HT1080 (cell line): ENCODE data around the gene PDGFB. TPM values are rescaled to one million over a fixed set of nuclear protein-coding genes. Genes with fewer than 3 reads are reported as not detected.

Source experiments
- DNase-seq: peaks from one replicate; pipeline ENCODE4 v3.0.0-alpha.2; 2015; ENCODE audit warnings: low read depth
- total RNA-seq: library from RNA; depleted of rRNA; stranded (reverse); fragments of >200 nt; shearing (Covaris generic); gene quantifications from 2 replicates; pipeline ENCODE4 v1.2.3, GENCODE V29; 2014

PDGFB gene
- total RNA-seq, 1 experiment from 2014 or later: 0.06 TPM

GRCh38 chr22:39240831-39241793 lies 3.7 kb downstream of the PDGFB start:
- no peak for DNase-seq

- no peak for DNase-seq
These were observed 5.0 kb downstream of the PDGFB start for GRCh38 chr22:39239561-39240423.

GRCh38 chr22:39238966-39239505 lies 5.7 kb downstream of the PDGFB start:
- no peak for DNase-seq

- DNase-seq: no peak
These were observed 6.2 kb downstream of the PDGFB start for GRCh38 chr22:39238561-39238960.

GRCh38 chr22:39238101-39238466 lies 6.7 kb downstream of the PDGFB start:
- no peak for DNase-seq

- DNase-seq: no peak
These were observed 7.3 kb downstream of the PDGFB start for GRCh38 chr22:39237318-39238100.

GRCh38 chr22:39236321-39237317 lies 8.2 kb downstream of the PDGFB start:
- DNase-seq: peak; percentile 24

GRCh38 chr22:39234867-39235687 lies 9.7 kb downstream of the PDGFB start:
- DNase-seq: no peak

GRCh38 chr22:39234472-39234787 lies 10.4 kb downstream of the PDGFB start:
- DNase-seq: no peak

- DNase-seq: no peak
These were observed 10.9 kb downstream of the PDGFB start for GRCh38 chr22:39233710-39234471.

GRCh38 chr22:39232806-39233709 lies 11.7 kb downstream of the PDGFB start:
- DNase-seq: no peak

GRCh38 chr22:39232246-39232645 lies 12.5 kb downstream of the PDGFB start:
- no peak for DNase-seq

GRCh38 chr22:39231197-39231950 lies 13.4 kb downstream of the PDGFB start:
- DNase-seq: no peak

- DNase-seq: no peak
These were observed 14.3 kb downstream of the PDGFB start for GRCh38 chr22:39230261-39231196.

GRCh38 chr22:39229688-39230260 lies 15.0 kb downstream of the PDGFB start:
- DNase-seq: no peak
